SU-DHL-6 (cell line): ENCODE results near the gene ARL9.

Source experiments
- EZH2phosphoT487 ChIP-seq: fragments of 200-600 bp; sonication (generic), shearing (Covaris generic); conservative IDR thresholded peaks from 2 replicates; pipeline ENCODE4 v1.6.1; 2018; ENCODE audit warnings: mild to moderate bottlenecking, antibody characterized with exemption, low read length, moderate library complexity, mixed read lengths
- TF ChIP-seq, protein P1 (sequence below): fragments of 200-600 bp; sonication (generic); IDR thresholded peaks from one replicate; pipeline ENCODE4 v1.5.1; 2017; ENCODE audit warnings: antibody characterized with exemption, mild to moderate bottlenecking, low read length, moderate library complexity; ENCODE audit not compliant: insufficient read depth, poor library complexity, severe bottlenecking

DNA sequence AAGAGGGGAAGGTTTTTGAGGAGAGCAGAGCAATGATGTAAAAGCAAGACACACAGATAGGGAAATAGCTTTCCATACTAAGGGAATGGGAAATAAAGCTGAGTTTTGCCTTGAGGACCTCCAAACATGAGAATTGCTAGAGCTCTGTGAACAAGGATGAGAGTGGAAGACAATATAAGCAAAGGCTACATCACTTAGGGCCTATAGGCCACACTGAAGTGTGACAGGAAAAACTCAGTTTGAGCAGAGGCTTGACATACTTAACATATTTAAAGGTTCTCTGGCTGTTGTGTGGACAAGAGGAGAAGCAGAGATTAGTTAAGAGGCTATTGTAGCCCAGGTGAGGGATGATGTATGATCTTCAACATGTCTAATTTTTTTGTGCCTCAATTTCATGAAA is 43.4 kb upstream of the ARL9 start:
- TF ChIP-seq, protein P1, sequence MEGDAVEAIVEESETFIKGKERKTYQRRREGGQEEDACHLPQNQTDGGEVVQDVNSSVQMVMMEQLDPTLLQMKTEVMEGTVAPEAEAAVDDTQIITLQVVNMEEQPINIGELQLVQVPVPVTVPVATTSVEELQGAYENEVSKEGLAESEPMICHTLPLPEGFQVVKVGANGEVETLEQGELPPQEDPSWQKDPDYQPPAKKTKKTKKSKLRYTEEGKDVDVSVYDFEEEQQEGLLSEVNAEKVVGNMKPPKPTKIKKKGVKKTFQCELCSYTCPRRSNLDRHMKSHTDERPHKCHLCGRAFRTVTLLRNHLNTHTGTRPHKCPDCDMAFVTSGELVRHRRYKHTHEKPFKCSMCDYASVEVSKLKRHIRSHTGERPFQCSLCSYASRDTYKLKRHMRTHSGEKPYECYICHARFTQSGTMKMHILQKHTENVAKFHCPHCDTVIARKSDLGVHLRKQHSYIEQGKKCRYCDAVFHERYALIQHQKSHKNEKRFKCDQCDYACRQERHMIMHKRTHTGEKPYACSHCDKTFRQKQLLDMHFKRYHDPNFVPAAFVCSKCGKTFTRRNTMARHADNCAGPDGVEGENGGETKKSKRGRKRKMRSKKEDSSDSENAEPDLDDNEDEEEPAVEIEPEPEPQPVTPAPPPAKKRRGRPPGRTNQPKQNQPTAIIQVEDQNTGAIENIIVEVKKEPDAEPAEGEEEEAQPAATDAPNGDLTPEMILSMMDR = no peak
- no peak for TF ChIP-seq EZH2phosphoT487
